Measurements from ENCODE around the gene KCP.
"Not testable (repeated sequence)": the region's sequence is repeated elsewhere in the genome, so short reads cannot be mapped to it uniquely, and the experiment has no call there.

KCP gene

GRCh38 chr7:128946936-128947830 is 36.7 kb upstream of the KCP start:
- WGBS (ENCODE audit: insufficient coverage, insufficient read length) = no CpG with 5 or more reads among the region's 22 CpGs
- no peaks in the 10 kb centered on the region for H3K36me3 ChIP-seq (ENCODE audit: control insufficient read depth, insufficient read depth, low read length)
- no peak overlapping the region for H3K4me3 ChIP-seq (ENCODE audit: low read length)
- no peak for DNase-seq (ENCODE audit: low read depth, low spot score)
- no peak overlapping the region for H3K27ac ChIP-seq (ENCODE audit: low read length)
- H3K9me3 ChIP-seq (ENCODE audit: control insufficient read depth, insufficient read depth, low read length) = no peaks in the 10 kb centered on the region
- peaks cover 4% of the 10 kb centered on the region for H3K4me1 ChIP-seq (ENCODE audit: control insufficient read depth, insufficient read depth, low read length)
- no peaks in the 10 kb centered on the region for H3K27me3 ChIP-seq (ENCODE audit: control insufficient read depth, insufficient read depth, low read length)

- no CpG with 5 or more reads among the region's 21 CpGs for WGBS (ENCODE audit: insufficient coverage, insufficient read length)
- H3K36me3 ChIP-seq (ENCODE audit: control insufficient read depth, insufficient read depth, low read length) = no peaks in the 10 kb centered on the region
These were observed 35.3 kb upstream of the KCP start for GRCh38 chr7:128945668-128946366.

GRCh38 chr7:128944487-128945236 is 34.2 kb upstream of the KCP start:
- Histone ChIP-seq H3K27me3 (ENCODE audit: control insufficient read depth, insufficient read depth, low read length) (peaks cover 4% of the 10 kb centered on the region; the same call in 1 of the 2 replicates), H3K9me3 (ENCODE audit: control insufficient read depth, insufficient read depth, low read length) (no peaks in the 10 kb centered on the region), H3K27ac (ENCODE audit: low read length) (no peak overlapping the region), H3K36me3 (ENCODE audit: control insufficient read depth, insufficient read depth, low read length) (no peaks in the 10 kb centered on the region), H3K4me1 (ENCODE audit: control insufficient read depth, insufficient read depth, low read length) (peaks cover 4% of the 10 kb centered on the region), H3K4me3 (ENCODE audit: low read length) (no peak overlapping the region)
- DNase-seq (ENCODE audit: low read depth, low spot score) = no peak
- WGBS (ENCODE audit: insufficient coverage, insufficient read length) = no CpG with 5 or more reads among the region's 7 CpGs

More at GRCh38 chr7:128945668-128946366, 35.3 kb upstream of the KCP start:
- Histone ChIP-seq H3K9me3 (ENCODE audit: control insufficient read depth, insufficient read depth, low read length) (no peaks in the 10 kb centered on the region), H3K27me3 (ENCODE audit: control insufficient read depth, insufficient read depth, low read length) (no peaks in the 10 kb centered on the region), H3K27ac (ENCODE audit: low read length) (no peak overlapping the region), H3K4me3 (ENCODE audit: low read length) (no peak overlapping the region), H3K4me1 (ENCODE audit: control insufficient read depth, insufficient read depth, low read length) (peaks cover 4% of the 10 kb centered on the region)
- DNase-seq (ENCODE audit: low read depth, low spot score) = no peak

- H3K36me3 ChIP-seq (ENCODE audit: control insufficient read depth, insufficient read depth, low read length); H3K4me3 ChIP-seq (ENCODE audit: low read length); H3K27ac ChIP-seq (ENCODE audit: low read length); H3K4me1 ChIP-seq (ENCODE audit: control insufficient read depth, insufficient read depth, low read length); H3K9me3 ChIP-seq (ENCODE audit: control insufficient read depth, insufficient read depth, low read length); DNase-seq (ENCODE audit: low read depth, low spot score): not testable (repeated sequence)
- peaks cover 14% of the 10 kb centered on the region for H3K27me3 ChIP-seq (ENCODE audit: control insufficient read depth, insufficient read depth, low read length)
- WGBS (ENCODE audit: insufficient coverage, insufficient read length) = no CpG with 5 or more reads among the region's 2 CpGs
These were observed 32.7 kb upstream of the KCP start for GRCh38 chr7:128943251-128943650.

DNA sequence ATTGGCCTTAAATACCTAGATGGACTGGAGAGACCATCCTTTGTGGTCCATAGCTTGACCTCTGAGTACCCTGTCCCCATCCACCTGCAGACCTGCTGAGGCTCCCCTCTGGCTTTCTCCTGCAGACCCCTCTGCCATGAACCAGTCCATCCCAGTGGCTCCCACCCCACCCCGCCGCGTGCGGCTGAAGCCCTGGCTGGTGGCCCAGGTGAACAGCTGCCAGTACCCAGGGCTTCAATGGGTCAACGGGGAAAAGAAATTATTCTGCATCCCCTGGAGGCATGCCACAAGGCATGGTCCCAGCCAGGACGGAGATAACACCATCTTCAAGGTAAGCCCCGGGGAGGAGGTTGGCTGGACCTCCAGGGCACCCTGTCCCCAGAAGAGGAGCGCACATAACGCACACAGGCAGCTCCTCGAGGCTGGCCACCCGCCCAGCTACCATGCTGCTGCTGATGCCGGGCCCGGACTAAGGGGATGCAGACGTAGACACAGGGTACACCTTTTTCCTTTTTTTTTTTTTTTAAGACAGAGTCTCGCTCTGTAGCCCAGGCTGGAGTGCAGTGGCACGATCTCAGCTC is 31.5 kb upstream of the KCP start:
- Histone ChIP-seq H3K36me3 (ENCODE audit: control insufficient read depth, insufficient read depth, low read length) (no peaks in the 10 kb centered on the region), H3K4me3 (ENCODE audit: low read length) (no peak overlapping the region)

DNA sequence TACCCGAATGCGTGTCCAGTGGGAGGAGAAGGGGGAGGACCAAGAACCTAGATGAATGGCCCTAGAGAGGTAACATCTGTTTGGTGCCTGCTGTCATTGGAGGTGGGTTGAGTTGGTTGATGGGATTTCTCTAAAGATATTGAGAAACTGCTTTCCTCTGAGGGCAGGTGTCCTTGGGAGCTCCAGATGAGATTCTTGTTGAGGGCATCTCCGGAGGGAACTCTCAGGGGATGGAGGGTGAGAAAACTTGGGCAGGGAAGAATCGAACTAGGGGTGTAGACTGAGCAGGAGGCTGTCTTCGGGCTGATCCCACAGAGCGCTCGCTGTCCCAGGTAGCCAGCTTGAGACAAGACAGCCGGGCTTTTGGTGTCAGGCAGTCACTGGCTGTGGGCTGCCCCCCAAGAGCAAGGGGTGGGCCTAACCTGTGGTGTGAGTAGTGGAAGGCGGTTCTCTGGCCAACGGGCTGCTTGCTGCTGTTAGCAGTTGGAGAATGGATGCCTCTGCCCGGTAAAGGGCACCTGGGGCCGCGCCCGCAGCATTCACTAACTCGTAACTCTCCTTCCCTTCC is 30.9 kb upstream of the KCP start:
- WGBS (ENCODE audit: insufficient coverage, insufficient read length) = no CpG with 5 or more reads among the region's 15 CpGs
- DNase-seq (ENCODE audit: low read depth, low spot score) = no peak
- no peak overlapping the region for H3K27ac ChIP-seq (ENCODE audit: low read length)
- peaks cover 26% of the 10 kb centered on the region for H3K27me3 ChIP-seq (ENCODE audit: control insufficient read depth, insufficient read depth, low read length)
- no peaks in the 10 kb centered on the region for H3K9me3 ChIP-seq (ENCODE audit: control insufficient read depth, insufficient read depth, low read length)
- H3K4me1 ChIP-seq (ENCODE audit: control insufficient read depth, insufficient read depth, low read length) = peaks cover 2% of the 10 kb centered on the region; the same call in 1 of the 2 replicates
- H3K4me3 ChIP-seq (ENCODE audit: low read length) = no peak overlapping the region
- no peaks in the 10 kb centered on the region for H3K36me3 ChIP-seq (ENCODE audit: control insufficient read depth, insufficient read depth, low read length)

More for the DNA sequence above, 31.5 kb upstream of the KCP start:
- Histone ChIP-seq H3K27me3 (ENCODE audit: control insufficient read depth, insufficient read depth, low read length) (peaks cover 21% of the 10 kb centered on the region), H3K9me3 (ENCODE audit: control insufficient read depth, insufficient read depth, low read length) (no peaks in the 10 kb centered on the region), H3K4me1 (ENCODE audit: control insufficient read depth, insufficient read depth, low read length) (peaks cover 2% of the 10 kb centered on the region; the same call in 1 of the 2 replicates), H3K27ac (ENCODE audit: low read length) (no peak overlapping the region)
- no CpG with 5 or more reads among the region's 16 CpGs for WGBS (ENCODE audit: insufficient coverage, insufficient read length)
- no peak for DNase-seq (ENCODE audit: low read depth, low spot score)

- WGBS (ENCODE audit: insufficient coverage, insufficient read length) = no CpG with 5 or more reads among the region's 20 CpGs
- H3K9me3 ChIP-seq (ENCODE audit: control insufficient read depth, insufficient read depth, low read length) = no peaks in the 10 kb centered on the region
- H3K4me3 ChIP-seq (ENCODE audit: low read length) = no peak overlapping the region
- peaks cover 26% of the 10 kb centered on the region for H3K27me3 ChIP-seq (ENCODE audit: control insufficient read depth, insufficient read depth, low read length)
- DNase-seq (ENCODE audit: low read depth, low spot score) = no peak
- H3K36me3 ChIP-seq (ENCODE audit: control insufficient read depth, insufficient read depth, low read length) = no peaks in the 10 kb centered on the region
- no peak overlapping the region for H3K27ac ChIP-seq (ENCODE audit: low read length)
- H3K4me1 ChIP-seq (ENCODE audit: control insufficient read depth, insufficient read depth, low read length) = peaks cover 2% of the 10 kb centered on the region; the same call in 1 of the 2 replicates
These were observed 30.2 kb upstream of the KCP start for GRCh38 chr7:128940494-128941322.

- Histone ChIP-seq H3K9me3 (ENCODE audit: control insufficient read depth, insufficient read depth, low read length) (no peaks in the 10 kb centered on the region), H3K27ac (ENCODE audit: low read length) (no peak overlapping the region), H3K4me3 (ENCODE audit: low read length) (no peak overlapping the region), H3K27me3 (ENCODE audit: control insufficient read depth, insufficient read depth, low read length) (peaks cover 26% of the 10 kb centered on the region), H3K4me1 (ENCODE audit: control insufficient read depth, insufficient read depth, low read length) (peaks cover 2% of the 10 kb centered on the region; the same call in 1 of the 2 replicates), H3K36me3 (ENCODE audit: control insufficient read depth, insufficient read depth, low read length) (no peaks in the 10 kb centered on the region)
- no peak for DNase-seq (ENCODE audit: low read depth, low spot score)
- WGBS (ENCODE audit: insufficient coverage, insufficient read length) = no CpG with 5 or more reads among the region's 18 CpGs
These were observed 29.4 kb upstream of the KCP start for GRCh38 chr7:128939861-128940410.

Measured in iPS DF 6.9 (cell line).